NCI-H526 (cell line): ENCODE results near the gene SMR3A.

Source experiments
- DNase-seq, 2 experiments: peaks; one replicate each; lab custom pipeline; 2025; lab: John Stamatoyannopoulos, UW

SMR3A gene

DNA sequence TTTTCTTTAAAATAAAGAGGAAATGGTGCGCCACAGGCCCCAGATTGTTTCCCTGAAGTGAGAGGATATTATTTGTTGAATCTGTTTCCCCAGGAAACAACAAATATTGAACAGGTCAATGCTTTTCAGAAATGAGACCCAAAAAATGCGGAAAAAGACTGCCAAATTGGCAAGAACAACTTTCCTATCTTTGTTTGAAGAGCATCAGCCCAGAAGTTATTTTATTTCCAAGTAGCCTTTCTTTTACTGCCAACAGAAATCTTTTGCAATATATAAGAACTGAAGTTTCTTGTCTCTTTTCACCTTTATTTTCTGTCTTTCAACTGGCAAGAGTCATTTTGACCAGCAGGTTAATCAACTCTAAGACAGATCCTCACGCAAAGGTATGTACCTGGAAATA lies at the start of gene SMR3A:
TSS of gene SMR3A (plus strand) at position 301 of the 400 bp plus-strand sequence. CDS start 1,356 bp downstream, outside the sequence.
- DNase-seq, result no peak

DNA sequence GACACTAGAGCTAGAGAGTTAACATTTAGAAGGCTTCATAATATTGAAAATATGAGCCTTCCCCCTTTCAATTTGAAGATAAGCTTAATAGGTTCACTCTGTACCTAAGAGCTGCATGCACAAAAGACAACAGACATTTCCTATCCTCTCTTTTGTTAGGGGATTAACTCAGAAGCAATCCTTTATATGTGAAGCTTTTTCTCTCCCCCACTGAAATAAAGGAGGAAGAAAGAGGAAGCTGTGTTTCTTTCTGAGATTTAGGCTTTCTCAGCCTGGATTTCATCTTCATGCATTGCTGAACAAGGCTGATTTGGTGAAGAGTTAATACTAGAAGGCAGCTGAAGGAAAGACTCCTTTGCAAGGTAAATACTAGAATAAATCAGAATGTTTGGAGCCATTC lies 46.8 kb upstream of the SMR3A start:
- DNase-seq, result no peak

DNA sequence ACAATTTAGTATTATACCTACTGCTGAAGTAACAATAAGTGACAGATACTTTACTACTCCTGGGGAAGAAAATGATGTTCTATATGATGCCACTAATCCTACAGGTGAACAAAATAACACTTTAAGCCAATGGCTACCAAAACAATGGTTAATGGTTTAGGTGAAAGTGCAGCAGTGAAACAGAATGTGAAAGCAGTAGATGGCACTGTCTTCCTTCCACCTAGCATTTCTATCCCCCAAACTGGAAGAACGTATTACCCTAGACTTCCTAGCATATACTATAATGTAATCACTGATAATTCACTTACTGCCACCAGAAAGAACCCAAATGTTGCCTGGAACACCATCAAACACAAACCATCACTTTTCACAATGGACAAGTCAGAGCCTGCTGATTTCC lies 44.6 kb upstream of the SMR3A start:
- peak in 1 of 2 experiments; percentile 7 for DNase-seq

DNA sequence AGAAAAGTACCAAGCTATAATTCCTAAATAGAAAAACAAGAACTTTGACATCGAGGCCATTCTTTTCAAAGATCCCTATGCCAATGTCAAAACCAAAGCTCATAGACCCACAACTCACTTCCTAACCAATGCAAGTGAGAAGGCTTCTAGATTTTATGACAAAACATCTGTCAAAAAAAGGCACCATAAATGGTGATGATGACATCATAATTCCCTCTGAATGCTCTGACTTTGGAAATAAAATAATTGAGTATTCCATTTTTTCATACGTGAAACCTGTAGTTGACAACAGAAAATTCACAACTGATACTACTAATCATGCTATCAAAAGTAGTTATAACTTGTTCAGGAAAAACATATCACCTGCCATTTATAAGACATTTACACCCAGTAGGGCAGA lies 34.5 kb upstream of the SMR3A start:
- DNase-seq, result no peak

DNA sequence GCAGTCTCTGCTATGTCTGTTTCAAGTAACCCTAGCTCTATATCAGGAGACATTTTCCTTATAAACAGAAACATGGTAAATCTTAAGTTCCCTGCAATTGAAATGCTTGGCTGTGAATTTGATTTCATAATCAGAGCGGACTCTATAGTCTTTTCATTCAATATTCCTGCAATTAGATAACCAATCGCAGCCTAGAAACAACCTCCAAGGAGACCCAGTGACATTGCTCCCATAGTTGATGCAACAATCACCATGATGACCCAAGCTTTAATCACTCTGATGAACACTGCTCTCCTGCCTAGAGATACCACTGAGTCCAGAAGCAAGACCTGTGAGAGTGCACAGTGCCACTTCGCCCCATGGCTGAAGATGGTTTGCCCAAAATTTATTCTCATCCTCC lies 25.9 kb upstream of the SMR3A start, which contains the start of gene CABS1:
TSS of gene CABS1 (plus strand) at position 301 of the 400 bp plus-strand sequence. CDS start at position 360, 59 bp downstream.
- DNase-seq, result no peak

DNA sequence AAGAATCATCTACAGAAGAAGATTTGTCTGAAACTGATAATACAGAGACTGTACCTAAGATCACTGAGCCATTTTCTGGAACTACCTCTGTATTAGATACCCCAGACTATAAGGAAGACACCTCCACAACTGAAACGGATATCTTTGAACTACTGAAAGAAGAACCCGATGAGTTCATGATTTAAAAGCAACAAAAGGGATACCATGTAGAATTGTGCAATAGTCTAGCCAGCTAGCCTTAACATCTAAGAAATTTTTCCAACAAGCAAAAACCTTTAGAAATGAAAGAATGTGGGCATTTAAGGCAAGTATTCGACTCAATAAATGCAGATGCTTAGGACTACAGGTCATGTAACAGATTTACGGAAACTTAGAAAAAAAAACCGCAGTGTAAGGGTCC lies 24.5 kb upstream of the SMR3A start:
- DNase-seq, result no peak

DNA sequence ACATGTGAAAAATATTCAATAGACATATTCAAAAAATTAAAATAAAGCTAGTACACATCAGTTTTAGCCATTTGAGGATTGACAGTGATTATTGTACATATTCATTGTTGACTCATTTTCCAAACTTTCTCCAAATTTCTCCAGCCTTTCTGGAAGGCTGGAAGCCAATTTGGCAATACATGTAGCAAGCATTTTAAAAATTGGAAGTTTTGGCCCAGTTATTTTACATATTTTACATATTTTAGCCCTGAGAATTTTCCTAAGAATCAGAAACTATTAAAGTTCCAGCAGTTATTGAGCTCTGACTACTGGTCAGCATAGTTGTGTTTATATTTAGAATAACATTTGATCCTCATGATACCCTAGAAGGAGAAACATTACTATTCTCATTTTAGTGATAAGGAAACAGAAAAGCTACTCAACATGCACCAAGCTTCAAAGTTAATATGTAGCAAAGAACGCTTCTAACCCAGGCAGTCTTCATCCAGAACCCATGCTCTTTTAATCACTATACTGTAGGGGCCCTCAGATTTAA lies 22.6 kb upstream of the SMR3A start:
- no peak for DNase-seq

DNA sequence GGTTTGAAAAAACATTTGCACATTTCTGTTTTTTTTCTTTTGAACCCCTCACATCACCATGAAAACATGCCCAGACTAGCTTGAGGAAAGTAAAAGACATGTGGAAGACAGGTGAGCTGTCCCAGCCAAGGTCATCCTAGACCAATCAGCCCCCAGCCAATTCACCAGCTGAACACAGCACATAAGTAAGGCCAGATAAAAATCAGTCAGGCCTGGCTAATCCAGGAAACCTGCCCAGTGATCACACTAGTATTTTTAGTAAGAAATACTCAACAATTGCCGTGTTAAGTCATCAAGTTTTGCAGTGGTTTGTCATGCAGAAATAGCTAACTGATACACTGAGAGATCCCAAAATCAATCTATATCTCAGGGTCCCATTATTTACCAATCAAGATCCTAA lies 4.4 kb upstream of the SMR3A start:
- no peak for DNase-seq

DNA sequence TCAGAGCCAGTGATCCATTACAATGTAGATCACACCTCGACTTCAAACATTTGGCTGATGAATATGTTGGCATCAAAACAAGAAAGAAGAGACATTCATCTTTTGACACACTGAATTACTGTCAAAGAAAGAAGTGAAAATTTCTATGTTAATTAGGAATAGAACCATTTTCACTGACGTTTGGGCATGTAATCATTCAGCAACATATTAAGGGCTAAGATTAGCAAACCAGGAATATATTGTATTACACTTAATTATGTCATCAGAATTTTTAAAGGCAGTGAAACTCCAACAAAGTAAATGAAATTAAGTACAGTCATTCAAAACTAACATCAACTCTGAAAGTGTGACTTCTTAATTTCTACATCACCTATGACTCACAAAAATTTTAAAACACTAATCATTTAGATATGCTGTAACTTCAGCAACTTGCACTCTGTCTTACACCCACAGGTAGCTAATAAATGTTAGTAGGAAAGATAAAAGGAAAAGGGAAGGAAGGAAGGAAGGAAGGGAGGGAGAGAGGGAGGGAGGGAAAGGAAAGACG lies 1.4 kb upstream of the SMR3A start:
- DNase-seq, result no peak

DNA sequence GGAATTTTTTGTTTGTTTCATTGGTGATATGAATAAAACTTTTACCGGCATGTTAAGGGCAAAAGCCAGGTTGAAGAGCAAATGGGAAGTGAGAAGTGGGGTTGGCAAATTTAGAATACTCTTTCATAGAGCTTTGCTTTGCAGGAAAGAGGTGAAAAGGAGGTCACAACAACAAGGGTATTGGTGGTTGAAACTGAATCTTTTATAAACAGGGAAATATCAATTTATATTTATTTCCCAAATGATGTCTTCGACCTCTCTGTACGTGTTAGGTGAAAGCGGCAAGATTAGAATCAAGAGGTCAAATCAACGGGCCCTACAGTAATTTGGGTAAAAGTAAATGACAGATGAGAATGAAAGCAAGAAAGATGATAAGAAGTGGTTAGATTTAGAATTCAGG lies 3.4 kb downstream of the SMR3A start:
- DNase-seq, result no peak

DNA sequence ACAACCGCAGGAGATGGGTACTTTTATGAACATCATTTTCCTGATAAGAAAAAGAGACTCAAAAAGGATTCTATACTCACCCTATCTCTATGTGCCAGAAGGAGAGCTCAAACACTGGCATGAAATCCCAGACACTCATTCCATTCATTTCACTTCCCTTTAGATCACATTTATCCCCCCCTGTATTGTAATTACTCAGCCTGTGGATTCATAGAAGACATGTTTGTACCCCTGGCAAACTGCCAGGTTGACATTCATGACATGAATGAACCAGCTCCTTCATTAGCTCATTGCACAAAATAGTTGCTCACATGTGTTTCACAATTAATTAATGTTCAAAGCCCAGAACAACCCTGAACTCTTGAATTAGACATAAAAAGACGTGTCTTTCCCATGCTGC lies 4.9 kb downstream of the SMR3A start:
- no peak for DNase-seq

DNA sequence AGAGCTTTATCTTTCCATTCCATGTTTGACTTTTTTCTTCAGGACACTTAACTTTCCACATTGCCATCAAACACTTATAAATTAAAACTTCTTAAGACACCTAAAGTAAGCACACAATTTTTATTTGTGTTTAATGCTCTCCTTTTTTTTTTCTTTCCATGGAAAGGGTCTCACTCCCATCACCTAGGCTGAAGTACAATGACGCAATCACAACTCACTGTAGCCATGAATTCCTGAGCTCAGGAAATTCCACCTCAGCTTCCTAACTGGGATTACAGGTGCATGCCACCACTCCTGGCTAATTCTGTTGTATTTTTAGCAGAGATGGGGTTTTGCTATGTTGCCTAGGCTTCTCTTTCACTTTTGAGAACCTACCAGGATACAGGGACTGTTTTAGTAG lies 7.3 kb downstream of the SMR3A start:
- DNase-seq, result no peak

DNA sequence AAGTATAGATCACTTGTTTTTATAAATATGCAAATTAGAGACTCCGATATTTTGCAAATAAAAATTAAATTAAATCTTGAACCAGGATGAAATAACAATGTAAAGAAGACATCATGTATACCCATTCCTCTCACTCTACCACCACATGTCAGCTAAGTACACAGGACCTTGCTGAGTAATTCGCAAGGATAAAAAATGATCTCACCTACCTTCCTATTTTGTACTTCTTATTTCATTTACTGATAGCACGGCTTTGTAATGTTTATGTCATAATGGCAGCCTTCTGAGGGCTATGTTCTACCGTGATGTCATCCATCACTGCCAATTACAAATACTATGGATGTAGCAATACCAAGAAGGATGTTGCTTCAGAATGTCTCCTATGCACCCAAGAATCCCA lies 11.4 kb downstream of the SMR3A start:
- DNase-seq, result no peak

DNA sequence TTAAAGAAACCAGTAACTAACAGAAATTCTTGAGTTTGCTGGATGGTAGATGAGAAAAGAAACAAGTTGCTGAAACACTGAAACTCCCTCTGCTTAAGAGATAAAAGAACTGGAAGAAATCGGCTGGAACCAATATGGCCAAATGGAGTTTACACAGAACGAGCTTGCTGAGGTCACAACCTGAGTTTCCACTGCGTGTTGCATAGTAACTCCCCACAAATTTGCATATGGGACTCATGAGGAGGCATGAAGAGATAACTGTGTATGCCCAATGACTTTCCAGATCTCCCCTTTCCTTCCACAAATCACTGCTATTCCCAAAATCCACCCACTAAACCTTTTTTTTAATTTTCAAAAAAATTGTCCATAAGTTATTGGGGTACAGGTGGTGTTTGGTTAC lies 12.2 kb downstream of the SMR3A start:
- peak in 1 of 2 experiments; percentile 11 for DNase-seq

DNA sequence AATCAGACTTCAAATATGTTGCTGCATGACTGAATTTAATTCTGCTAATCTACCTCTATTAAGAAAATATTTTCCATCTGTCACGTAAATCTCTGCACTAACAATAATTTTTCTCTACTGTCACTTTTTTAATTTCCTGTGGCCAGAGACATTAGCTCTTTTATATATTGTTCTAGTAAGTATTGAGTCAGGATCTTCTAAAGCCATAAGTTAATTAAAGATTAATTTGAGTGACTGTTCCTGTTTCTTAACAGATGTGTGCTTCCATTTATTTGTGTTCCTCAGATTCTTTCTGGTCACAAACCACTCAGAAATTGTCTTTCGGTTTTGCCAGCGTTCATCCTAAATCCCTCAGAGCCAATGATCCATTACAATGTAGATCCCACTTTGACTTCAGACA lies 20.0 kb downstream of the SMR3A start:
- DNase-seq, result no peak

DNA sequence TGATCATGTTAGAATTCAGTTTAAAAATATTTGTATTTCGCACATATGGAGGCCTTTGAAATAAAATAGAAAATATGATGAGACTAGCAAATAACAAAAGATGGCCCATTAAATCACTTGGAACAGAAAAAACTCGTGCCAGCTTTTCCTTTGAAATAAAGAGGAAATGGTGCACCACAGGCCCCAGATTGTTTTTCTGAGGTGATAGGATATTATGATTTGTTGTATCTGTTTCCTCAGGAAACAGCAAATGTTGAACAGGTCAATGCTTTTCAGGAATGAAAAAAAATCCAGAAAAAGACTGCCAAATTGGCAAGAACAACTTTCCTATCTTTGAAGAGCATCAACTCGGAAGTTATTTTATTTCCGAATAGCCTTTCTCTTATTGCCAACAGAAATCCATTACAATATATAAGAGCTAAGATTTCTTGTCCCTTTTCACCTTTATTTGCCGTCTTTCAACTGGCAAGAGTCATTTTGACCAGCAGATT lies 22.2 kb downstream of the SMR3A start, which contains the start of gene SMR3B:
TSS of gene SMR3B (plus strand) at position 441 of the 491 bp plus-strand sequence. CDS start 1,380 bp downstream, outside the sequence.
- DNase-seq, result no peak

DNA sequence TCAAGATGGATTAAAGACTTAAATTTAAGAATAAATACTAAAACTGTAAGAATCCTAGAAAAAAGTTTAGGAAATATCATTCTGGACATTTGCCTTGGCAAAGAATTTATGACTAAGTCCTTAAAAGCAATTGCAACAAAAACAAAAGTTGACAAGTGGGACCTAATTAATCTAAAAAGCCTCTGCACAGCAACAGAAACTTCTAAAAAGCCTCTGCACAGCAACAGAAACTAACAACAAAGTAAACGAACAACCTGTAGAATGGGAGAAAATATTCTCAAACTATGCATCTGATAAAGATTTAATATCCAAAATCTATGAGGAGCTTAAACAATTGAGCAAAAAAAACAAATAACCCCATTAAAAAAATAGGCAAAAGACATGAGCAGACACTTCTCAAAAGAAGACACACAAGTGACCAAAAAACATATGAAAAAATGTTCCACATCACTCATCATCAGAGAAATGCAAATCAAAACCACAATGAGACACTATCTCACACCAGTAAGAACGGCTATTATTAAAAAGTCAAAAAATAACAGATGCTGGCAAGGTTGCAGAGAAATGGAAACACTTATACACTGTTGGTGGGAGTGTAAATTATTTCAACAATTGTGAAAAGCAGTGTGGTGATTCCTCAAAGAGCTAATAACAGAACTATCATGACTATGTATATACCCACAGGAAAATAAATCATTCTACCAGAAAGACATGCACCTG lies 31.7 kb downstream of the SMR3A start:
- DNase-seq, result no peak

DNA sequence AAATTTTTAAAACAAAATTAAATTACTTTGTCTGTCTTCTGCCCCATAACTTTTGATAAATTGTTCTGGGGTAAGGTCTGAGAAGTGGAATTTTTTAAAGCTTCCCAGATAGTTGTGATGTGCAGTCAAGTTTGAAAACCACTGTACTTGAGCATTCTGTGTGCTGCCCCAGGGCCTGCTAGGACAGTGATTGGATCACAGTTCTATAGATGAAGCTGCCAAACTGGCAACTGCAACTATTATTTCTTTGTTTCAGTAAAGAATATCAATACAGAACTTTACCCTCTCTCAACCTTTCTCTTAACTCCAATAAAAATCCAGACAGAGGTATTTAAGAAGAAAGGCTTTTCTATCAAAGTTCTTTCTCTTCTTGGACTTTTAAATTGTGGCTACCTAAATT lies 37.0 kb downstream of the SMR3A start, which contains the start of gene OPRPN:
TSS of gene OPRPN (plus strand) at position 361 of the 400 bp plus-strand sequence. CDS start 1,346 bp downstream, outside the sequence.
- DNase-seq, result no peak

DNA sequence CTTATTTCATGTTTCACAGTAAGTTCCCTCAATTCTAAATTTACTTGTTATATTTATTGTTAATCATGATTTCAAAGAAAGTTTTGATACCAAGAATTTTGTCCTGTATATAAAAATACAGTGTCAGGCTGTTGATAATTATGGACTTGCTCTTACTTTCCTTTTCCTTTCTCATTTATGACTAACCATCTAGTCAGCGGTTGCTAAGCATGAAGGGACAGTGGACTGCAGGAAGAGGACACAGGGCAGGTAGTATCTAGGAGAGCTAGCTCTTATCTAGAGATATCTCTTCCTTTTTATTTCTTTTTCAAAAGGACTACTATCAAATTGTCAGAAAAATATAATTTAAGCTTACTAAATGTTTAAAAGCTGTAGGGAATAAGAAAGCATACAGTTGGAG lies 38.8 kb downstream of the SMR3A start:
- DNase-seq, result no peak

DNA sequence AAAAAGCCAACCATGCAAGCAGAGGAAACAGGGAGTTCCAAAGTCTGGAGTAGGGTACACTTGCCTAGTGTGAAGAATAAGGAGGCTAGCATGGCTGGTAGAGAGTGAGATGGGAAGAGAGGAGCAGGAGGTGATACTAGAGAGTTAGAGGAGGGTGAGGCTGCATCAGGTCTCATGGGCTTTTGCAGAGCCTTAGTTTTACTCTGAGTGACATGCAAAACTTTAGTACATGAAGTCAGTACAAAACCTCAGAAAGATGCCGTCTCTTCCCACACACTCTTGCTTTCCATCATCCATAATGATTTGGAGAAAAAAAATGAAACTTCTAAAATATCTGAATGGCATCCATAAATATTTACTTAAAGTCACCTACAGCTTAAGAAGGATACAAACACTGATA lies 42.2 kb downstream of the SMR3A start:
- DNase-seq, result no peak

DNA sequence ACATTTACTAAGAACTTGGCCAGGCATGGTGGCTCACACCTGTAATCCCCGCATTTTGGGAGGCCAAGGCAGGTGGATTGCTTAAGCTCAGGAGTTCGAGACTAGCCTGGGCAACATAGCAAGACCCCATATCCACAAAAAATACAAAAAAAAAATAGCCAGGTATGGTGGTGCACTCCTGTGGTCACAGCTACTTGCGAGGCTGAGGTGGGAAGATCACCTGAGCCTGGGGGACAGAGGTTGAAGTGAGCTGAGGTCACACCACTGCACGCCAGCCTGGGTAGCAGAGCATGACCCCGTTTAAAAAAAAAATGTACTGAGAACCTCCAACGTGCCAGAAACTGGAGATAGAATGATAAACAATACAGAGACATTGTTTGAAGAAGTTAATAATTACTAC lies 45.2 kb downstream of the SMR3A start:
- DNase-seq, result no peak
